Stimulated activated CD4-positive, alpha-beta T cell treated with anti-CD3 and anti-CD28 coated beads, Interleukin-1b, Interleukin-23, amount 100 ng/mL, for 4 hours (primary cell): Measurements from ENCODE around the gene LRRK2.
"Not testable (repeated sequence)": the region's sequence is repeated elsewhere in the genome, so short reads cannot be mapped to it uniquely, and the experiment has no call there.

Source experiments
- DNase-seq, 2 donors: peaks; one replicate each; pipeline ENCODE4 v3.0.0-alpha.2; 2020; ENCODE audit warnings: low read depth in 2 of 2

LRRK2 gene

GRCh38 chr12:40248034-40248433 is 23.2 kb downstream of the LRRK2 start:
- DNase-seq, result no peak

GRCh38 chr12:40248585-40249297 is 23.9 kb downstream of the LRRK2 start:
- DNase-seq, result no peak

GRCh38 chr12:40250652-40251051 is 25.9 kb downstream of the LRRK2 start:
- not testable (repeated sequence) for DNase-seq

- DNase-seq, result no peak
Measured at GRCh38 chr12:40253936-40254335, 29.1 kb downstream of the LRRK2 start.

GRCh38 chr12:40254455-40255085 is 29.8 kb downstream of the LRRK2 start:
- DNase-seq, result no peak

GRCh38 chr12:40258371-40258770 is 33.6 kb downstream of the LRRK2 start:
- DNase-seq, result no peak

- DNase-seq, result no peak
Measured at GRCh38 chr12:40261937-40262336, 37.1 kb downstream of the LRRK2 start.

- no peak for DNase-seq
Measured at GRCh38 chr12:40262657-40263056, 37.9 kb downstream of the LRRK2 start.

GRCh38 chr12:40263616-40264409 is 39.0 kb downstream of the LRRK2 start:
- no peak for DNase-seq

- no peak for DNase-seq
Measured at GRCh38 chr12:40271981-40272664, 47.3 kb downstream of the LRRK2 start.

GRCh38 chr12:40281791-40282364 is 57.1 kb downstream of the LRRK2 start:
- DNase-seq, result no peak

GRCh38 chr12:40286583-40286982 is 61.8 kb downstream of the LRRK2 start:
- DNase-seq, result no peak

- no peak for DNase-seq
Measured at GRCh38 chr12:40287369-40287975, 62.7 kb downstream of the LRRK2 start.

GRCh38 chr12:40292788-40293429 is 68.1 kb downstream of the LRRK2 start:
- no peak for DNase-seq

GRCh38 chr12:40298341-40298740 is 73.5 kb downstream of the LRRK2 start:
- no peak for DNase-seq

- no peak for DNase-seq
Measured at GRCh38 chr12:40300490-40300889, 75.7 kb downstream of the LRRK2 start.

GRCh38 chr12:40309001-40309400 is 84.2 kb downstream of the LRRK2 start:
- no peak for DNase-seq

GRCh38 chr12:40310211-40310610 is 85.4 kb downstream of the LRRK2 start:
- no peak for DNase-seq

GRCh38 chr12:40312196-40312595 is 87.4 kb downstream of the LRRK2 start:
- DNase-seq, result no peak

GRCh38 chr12:40312982-40313576 is 88.3 kb downstream of the LRRK2 start:
- DNase-seq, result no peak
